H1 (cell line): ENCODE measurements around the gene PLCL1.

ENCODE experiments used
- BRCA1 ChIP-seq: IDR thresholded peaks from 2 replicates; pipeline ENCODE4 v1.6.1; 2012; ENCODE audit warnings: low read depth, low read length, improper control_type of control experiment
- EP300 ChIP-seq, 2 experiments: IDR thresholded peaks; 1 replicate in 1 of 2; 2 replicates in 1 of 2; pipeline ENCODE4 v1.6.1; 2011 to 2012; ENCODE audit warnings: low read depth in 2 of 2, low read length in 2 of 2, mild to moderate bottlenecking in 2 of 2, borderline replicate concordance in 1 of 2, inconsistent platforms in 1 of 2, moderate library complexity in 1 of 2
- POLR2A ChIP-seq, 2 experiments: IDR thresholded peaks; 1 replicate in 1 of 2; 2 replicates in 1 of 2; pipeline ENCODE4 v1.6.1; 2011; ENCODE audit warnings: low read depth in 2 of 2, low read length in 2 of 2, mild to moderate bottlenecking in 2 of 2; ENCODE audit errors: control extremely low read depth in 1 of 2
- RAD21 ChIP-seq, 2 experiments: IDR thresholded peaks in 1 of 2; conservative IDR thresholded peaks in 1 of 2; 2 replicates each; pipeline ENCODE4 v1.6.1; 2011; ENCODE audit warnings: low read depth in 2 of 2, low read length in 2 of 2, improper control_type of control experiment in 1 of 2, inconsistent platforms in 1 of 2, mild to moderate bottlenecking in 1 of 2, moderate library complexity in 1 of 2
- SIN3A ChIP-seq, 2 experiments: IDR thresholded peaks in 1 of 2; conservative IDR thresholded peaks in 1 of 2; 2 replicates each; pipeline ENCODE4 v1.6.1; 2011 to 2012; ENCODE audit warnings: low read length in 2 of 2, improper control_type of control experiment in 1 of 2, low read depth in 1 of 2, mild to moderate bottlenecking in 1 of 2
- TAF1 ChIP-seq: IDR thresholded peaks from 2 replicates; pipeline ENCODE4 v1.6.1; 2011; ENCODE audit warnings: mild to moderate bottlenecking, low read depth, low read length
- ZNF274 ChIP-seq: IDR thresholded peaks from 2 replicates; pipeline ENCODE4 v1.7.0; 2012; ENCODE audit warnings: low read length, borderline replicate concordance; ENCODE audit errors: extremely low read depth
- TF ChIP-seq, protein P1 (sequence below), 3 experiments: IDR thresholded peaks; 1 replicate in 2 of 3; 2 replicates in 1 of 3; pipeline versions ENCODE4 v1.5.1 to v1.6.1; 2011; ENCODE audit warnings: low read length in 3 of 3, mild to moderate bottlenecking in 3 of 3, inconsistent platforms in 2 of 3, low read depth in 1 of 3, moderate library complexity in 1 of 3; ENCODE audit not compliant: insufficient read depth in 1 of 3; ENCODE audit errors: control extremely low read depth in 1 of 3

DNA sequence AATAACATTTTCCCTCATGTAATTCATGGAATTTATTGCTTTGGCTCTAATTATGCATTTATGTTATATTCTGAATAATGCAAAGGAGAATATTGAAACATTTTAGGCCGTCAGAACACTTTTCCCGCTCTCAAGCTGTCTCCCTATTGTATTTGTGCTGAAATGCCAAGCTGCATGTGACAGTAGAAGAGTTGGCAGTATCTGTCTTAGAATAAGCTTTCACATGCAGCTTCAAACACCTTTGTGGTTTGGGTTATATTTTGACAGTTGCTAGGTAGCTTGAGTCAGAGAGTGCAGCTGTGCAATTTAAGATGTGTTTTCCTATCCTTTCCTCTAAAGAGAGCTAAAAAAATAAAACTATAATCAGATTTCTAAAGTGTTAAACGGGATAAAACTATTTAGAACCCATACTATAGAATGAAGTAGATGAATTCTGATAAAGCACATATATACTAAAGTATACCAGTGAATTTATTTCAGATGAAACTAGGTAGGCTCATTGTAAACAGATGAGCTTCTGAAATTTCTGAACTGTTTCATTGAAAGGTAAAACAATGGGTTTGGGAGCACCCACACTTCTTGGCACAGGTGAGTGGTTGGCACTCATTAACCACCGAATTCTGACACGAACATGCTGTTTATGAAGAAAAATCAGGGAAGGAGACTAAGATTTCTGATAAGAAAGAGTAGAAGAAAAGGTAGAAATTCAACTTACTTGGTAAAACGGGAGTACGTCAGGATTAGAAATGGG, 43.4 kb downstream of the PLCL1 start:
- no peak for TF ChIP-seq ZNF274
- TF ChIP-seq RAD21 (IDR thresholded peaks at IDR 0.05 in 1 of 2, conservative IDR thresholded peaks at IDR 0.05 in 1 of 2; ENCODE audit: low read depth in 2 of 2, low read length in 2 of 2), result no peak
- TF ChIP-seq POLR2A (IDR thresholded peaks at IDR 0.05; ENCODE audit: control extremely low read depth in 1 of 2, low read depth in 2 of 2, low read length in 2 of 2), result no peak
- no peak for TF ChIP-seq SIN3A (conservative IDR thresholded peaks at IDR 0.05 in 1 of 2, IDR thresholded peaks at IDR 0.05 in 1 of 2; ENCODE audit: low read depth in 1 of 2, low read length in 2 of 2)
- TF ChIP-seq, protein P1, sequence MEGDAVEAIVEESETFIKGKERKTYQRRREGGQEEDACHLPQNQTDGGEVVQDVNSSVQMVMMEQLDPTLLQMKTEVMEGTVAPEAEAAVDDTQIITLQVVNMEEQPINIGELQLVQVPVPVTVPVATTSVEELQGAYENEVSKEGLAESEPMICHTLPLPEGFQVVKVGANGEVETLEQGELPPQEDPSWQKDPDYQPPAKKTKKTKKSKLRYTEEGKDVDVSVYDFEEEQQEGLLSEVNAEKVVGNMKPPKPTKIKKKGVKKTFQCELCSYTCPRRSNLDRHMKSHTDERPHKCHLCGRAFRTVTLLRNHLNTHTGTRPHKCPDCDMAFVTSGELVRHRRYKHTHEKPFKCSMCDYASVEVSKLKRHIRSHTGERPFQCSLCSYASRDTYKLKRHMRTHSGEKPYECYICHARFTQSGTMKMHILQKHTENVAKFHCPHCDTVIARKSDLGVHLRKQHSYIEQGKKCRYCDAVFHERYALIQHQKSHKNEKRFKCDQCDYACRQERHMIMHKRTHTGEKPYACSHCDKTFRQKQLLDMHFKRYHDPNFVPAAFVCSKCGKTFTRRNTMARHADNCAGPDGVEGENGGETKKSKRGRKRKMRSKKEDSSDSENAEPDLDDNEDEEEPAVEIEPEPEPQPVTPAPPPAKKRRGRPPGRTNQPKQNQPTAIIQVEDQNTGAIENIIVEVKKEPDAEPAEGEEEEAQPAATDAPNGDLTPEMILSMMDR (IDR thresholded peaks at IDR 0.05; ENCODE audit: control extremely low read depth in 1 of 3, insufficient read depth in 1 of 3, low read depth in 1 of 3, low read length in 3 of 3), result no peak
- TF ChIP-seq EP300 (IDR thresholded peaks at IDR 0.05; ENCODE audit: borderline replicate concordance in 1 of 2, low read depth in 2 of 2, low read length in 2 of 2), result no peak
- no peak for TF ChIP-seq TAF1
- TF ChIP-seq BRCA1, result no peak
